H9 (cell line): ENCODE results near the gene CDH23. TPM values are rescaled to one million over a fixed set of nuclear protein-coding genes. Genes with fewer than 3 reads are reported as not detected.

Source experiments
- DNase-seq: peaks from one replicate; pipeline ENCODE4 v3.0.0-alpha.2; 2017
- H2AFZ ChIP-seq: one replicate; pipeline ENCODE4 v1.6.1; 2013; ENCODE audit warnings: mild to moderate bottlenecking, low read length, control low read depth, moderate library complexity
- H2AK5ac ChIP-seq: 2 replicates; pipeline ENCODE4 v1.6.1; 2013; ENCODE audit warnings: low read length, control low read depth, mixed read lengths; ENCODE audit not compliant: insufficient read length
- H2BK120ac ChIP-seq: one replicate; pipeline ENCODE4 v1.6.1; 2013; ENCODE audit warnings: low read depth, mild to moderate bottlenecking, low read length, control low read depth, inconsistent platforms; ENCODE audit not compliant: poor library complexity, severe bottlenecking
- H2BK12ac ChIP-seq: 2 replicates; pipeline ENCODE4 v1.6.1; 2013; ENCODE audit warnings: low read length, control low read depth, mixed read lengths, low read depth; ENCODE audit not compliant: insufficient read length
- H2BK15ac ChIP-seq: 2 replicates; pipeline ENCODE4 v1.6.1; 2013; ENCODE audit warnings: low read depth, low read length, control low read depth
- H2BK20ac ChIP-seq: one replicate; pipeline ENCODE4 v1.6.1; 2013; ENCODE audit warnings: low read depth, mild to moderate bottlenecking, low read length, control low read depth, inconsistent platforms; ENCODE audit not compliant: poor library complexity, severe bottlenecking
- H2BK5ac ChIP-seq: 2 replicates; pipeline ENCODE4 v1.6.1; 2013; ENCODE audit warnings: low read length, control low read depth, mixed read lengths; ENCODE audit not compliant: insufficient read length
- H3K14ac ChIP-seq: 2 replicates; pipeline ENCODE4 v1.6.1; 2013; ENCODE audit warnings: low read length, control low read depth; ENCODE audit not compliant: insufficient read depth
- H3K18ac ChIP-seq: 2 replicates; pipeline ENCODE4 v1.6.1; 2013; ENCODE audit warnings: low read depth, mild to moderate bottlenecking, mixed read lengths, low read length, control low read depth; ENCODE audit not compliant: insufficient read length
- H3K23ac ChIP-seq: 2 replicates; pipeline ENCODE4 v1.6.1; 2013; ENCODE audit warnings: low read length, control low read depth, mixed read lengths, low read depth; ENCODE audit not compliant: insufficient read length
- H3K23me2 ChIP-seq: 2 replicates; pipeline ENCODE4 v1.6.1; 2013; ENCODE audit warnings: low read depth, mild to moderate bottlenecking, mixed read lengths, low read length, control low read depth; ENCODE audit not compliant: insufficient read length, poor library complexity, severe bottlenecking
- H3K27ac ChIP-seq: 2 replicates; pipeline ENCODE4 v1.5.1; 2013; ENCODE audit warnings: low read length, control low read depth, mixed read lengths, low read depth; ENCODE audit not compliant: insufficient read length
- H3K27me3 ChIP-seq: 2 replicates; pipeline ENCODE4 v1.6.1; 2013; ENCODE audit warnings: low read length, control low read depth, inconsistent platforms; ENCODE audit not compliant: insufficient read depth
- H3K4ac ChIP-seq: 2 replicates; pipeline ENCODE4 v1.6.1; 2013; ENCODE audit warnings: low read depth, mild to moderate bottlenecking, control low read depth, inconsistent platforms, low read length, moderate library complexity
- H3K4me1 ChIP-seq: 2 replicates; pipeline ENCODE4 v1.6.1; 2013; ENCODE audit warnings: low read length, control low read depth, inconsistent platforms; ENCODE audit not compliant: insufficient read depth
- H3K4me2 ChIP-seq: 2 replicates; pipeline ENCODE4 v1.6.1; 2013; ENCODE audit warnings: low read length, control low read depth, mixed read lengths; ENCODE audit not compliant: insufficient read length, insufficient read depth
- H3K56ac ChIP-seq: 2 replicates; pipeline ENCODE4 v1.6.1; 2013; ENCODE audit warnings: low read depth, mild to moderate bottlenecking, mixed read lengths, low read length, control low read depth; ENCODE audit not compliant: insufficient read length
- H3K79me1 ChIP-seq: 2 replicates; pipeline ENCODE4 v1.6.1; 2013; ENCODE audit warnings: low read depth, mild to moderate bottlenecking, moderate library complexity, low read length, control low read depth, inconsistent platforms; ENCODE audit not compliant: insufficient read depth, poor library complexity, severe bottlenecking
- H3K79me2 ChIP-seq: 2 replicates; pipeline ENCODE4 v1.6.1; 2013; ENCODE audit warnings: low read length, control low read depth, inconsistent platforms; ENCODE audit not compliant: insufficient read depth
- H3K9ac ChIP-seq: 2 replicates; pipeline ENCODE4 v1.6.1; 2013; ENCODE audit warnings: low read length, control low read depth, mixed read lengths; ENCODE audit not compliant: insufficient read length; ENCODE audit errors: extremely low read depth
- H3K9me3 ChIP-seq: one replicate; pipeline ENCODE4 v1.6.1; 2013; ENCODE audit warnings: low read depth, low read length, inconsistent platforms; ENCODE audit not compliant: control insufficient read depth
- H3T11ph ChIP-seq: one replicate; pipeline ENCODE4 v1.6.1; 2013; ENCODE audit warnings: mild to moderate bottlenecking, low read length, control low read depth, inconsistent platforms
- H4K20me1 ChIP-seq: one replicate; pipeline ENCODE4 v1.6.1; 2013; ENCODE audit not compliant: control insufficient read depth, insufficient read length, insufficient read depth
- H4K5ac ChIP-seq: 2 replicates; pipeline ENCODE4 v1.6.1; 2013; ENCODE audit warnings: low read depth, mild to moderate bottlenecking, mixed read lengths, low read length, control low read depth; ENCODE audit not compliant: insufficient read length
- H4K8ac ChIP-seq: replicated peaks from 2 replicates; pipeline ENCODE4 v1.6.1; 2013; ENCODE audit warnings: low read length, control low read depth, mixed read lengths, low read depth; ENCODE audit not compliant: insufficient read length
- H4K91ac ChIP-seq: 2 replicates; pipeline ENCODE4 v1.6.1; 2013; ENCODE audit warnings: low read depth, mild to moderate bottlenecking, moderate library complexity, mixed read lengths, low read length, control low read depth; ENCODE audit not compliant: insufficient read length
- H3K27ac Mint-ChIP-seq, 3 experiments: 2 replicates in 2 of 3; 3 replicates in 1 of 3; pipeline ENCODE4 v1.8.0; 2020 to 2021; ENCODE audit warnings: mixed read lengths in 3 of 3, mild to moderate bottlenecking in 1 of 3, moderate library complexity in 1 of 3
- H3K27me3 Mint-ChIP-seq: 2 replicates; pipeline ENCODE4 v1.8.0; 2021; ENCODE audit warnings: low read depth, mild to moderate bottlenecking, moderate library complexity, mixed read lengths
- H3K36me3 Mint-ChIP-seq, 3 experiments: 2 replicates in 2 of 3; 3 replicates in 1 of 3; pipeline ENCODE4 v1.8.0; 2020 to 2021; ENCODE audit warnings: low read depth in 3 of 3, mixed read lengths in 3 of 3; ENCODE audit not compliant: insufficient read depth in 1 of 3
- H3K4me1 Mint-ChIP-seq, 2 experiments: 2 replicates each; pipeline ENCODE4 v1.8.0; 2020; ENCODE audit warnings: mixed read lengths in 2 of 2
- H3K4me3 Mint-ChIP-seq, 2 experiments: 2 replicates in 1 of 2; 3 replicates in 1 of 2; pipeline ENCODE4 v1.8.0; 2020 to 2021; ENCODE audit warnings: mild to moderate bottlenecking in 2 of 2, mixed read lengths in 2 of 2, moderate library complexity in 1 of 2
- H3K9me3 Mint-ChIP-seq, 2 experiments: 2 replicates in 1 of 2; 3 replicates in 1 of 2; pipeline ENCODE4 v1.8.0; 2020; ENCODE audit warnings: mild to moderate bottlenecking in 2 of 2, mixed read lengths in 2 of 2, moderate library complexity in 1 of 2
- CTCF ChIP-seq: fragments of 200-600 bp; sonication (generic); conservative IDR thresholded peaks from 3 replicates; pipeline ENCODE4 v1.8.0; 2021; ENCODE audit warnings: antibody characterized with exemption, mild to moderate bottlenecking
- WGBS: extraction: QIAGEN DNeasy Blood & Tissue Kit; methylation state at CpG from one replicate; pipeline ENCODE4 v1.1.7; 2013; ENCODE audit warnings: missing lambda C conversion rate, low lambda C conversion rate, mixed read lengths; ENCODE audit not compliant: insufficient read length; ENCODE audit errors: extremely low coverage; 5-methylcytosine and 5-hydroxymethylcytosine counted together
- total RNA-seq: library from RNA; stranded (reverse); gene quantifications from 2 replicates; pipeline ENCODE4 v1.2.1, GENCODE V29; 2021

Gene CDH23
- total RNA-seq, 1 experiment from 2014 or later: 2.1 TPM

DNA sequence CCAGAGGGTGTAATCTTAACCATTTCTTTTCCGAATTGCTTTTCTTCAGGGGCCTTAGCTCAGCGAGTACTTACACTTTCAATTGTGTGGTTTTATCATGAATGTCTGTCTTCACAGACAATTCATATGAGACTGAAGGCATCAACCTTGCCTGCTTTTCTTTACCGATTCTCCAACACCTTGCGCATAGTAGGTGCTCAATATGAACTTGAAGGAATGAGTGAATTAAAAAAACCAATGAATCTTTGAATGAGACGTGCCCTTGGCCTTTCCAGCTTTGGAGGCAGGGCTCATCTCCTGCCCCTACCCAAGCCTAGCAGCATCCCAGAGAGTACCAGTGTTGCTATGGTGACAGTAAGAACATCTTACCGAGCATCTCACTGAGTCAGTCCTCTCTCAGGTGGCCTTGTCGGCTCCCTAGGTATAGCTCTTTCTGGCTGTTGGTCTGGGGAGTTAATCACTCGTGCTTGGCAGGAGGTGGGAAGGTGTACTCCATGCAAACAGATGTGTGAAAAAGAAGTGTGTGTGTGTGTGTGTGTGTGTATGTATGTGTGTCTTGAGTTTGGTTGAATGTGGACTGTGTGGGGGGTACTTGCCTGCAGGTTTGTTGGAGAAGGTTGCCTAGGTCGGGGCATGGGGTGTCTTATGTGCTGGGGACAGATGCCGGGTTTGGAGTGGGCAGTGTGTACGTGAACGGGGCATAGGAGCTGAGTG is 215.1 kb downstream of the CDH23 start:
- peaks cover 4% of the 10 kb centered on the region; the same call in 1 of the 2 replicates for H3K4me1 ChIP-seq
- no peaks in the 10 kb centered on the region for H4K20me1 ChIP-seq
- H3K27me3 Mint-ChIP-seq: peaks cover 7% of the 10 kb centered on the region
- H3K56ac ChIP-seq: no peak overlapping the region
- H3K27ac ChIP-seq: no peak overlapping the region
- no peak overlapping the region for H2BK5ac ChIP-seq
- no peak overlapping the region for H2AFZ ChIP-seq
- H4K8ac ChIP-seq: no peak overlapping the region
- H3K4me1 Mint-ChIP-seq: peaks cover 40 to 47% of the 10 kb centered on the region in 2 experiments
- no peak overlapping the region for H4K5ac ChIP-seq
- H3K9me3 ChIP-seq: no peaks in the 10 kb centered on the region
- no peak for TF ChIP-seq CTCF
- H3K36me3 Mint-ChIP-seq: peaks cover 0 to 4% (median 0%) of the 10 kb centered on the region in 3 experiments; a peak in 2 of 7 replicates
- no peak overlapping the region for H4K91ac ChIP-seq
- no peak overlapping the region for H3K4me3 Mint-ChIP-seq
- no peak overlapping the region for H3K9ac ChIP-seq
- H2AK5ac ChIP-seq: no peak overlapping the region
- no peak overlapping the region for H2BK12ac ChIP-seq
- no peaks in the 10 kb centered on the region; a peak in 1 of 5 replicates for H3K9me3 Mint-ChIP-seq
- H2BK120ac ChIP-seq: no peak overlapping the region
- H3K27me3 ChIP-seq: no peaks in the 10 kb centered on the region
- no peak overlapping the region for H3K18ac ChIP-seq
- H3K23me2 ChIP-seq: no peaks in the 10 kb centered on the region
- no peak for DNase-seq
- H3K4ac ChIP-seq: no peak overlapping the region
- no peak overlapping the region for H3K4me2 ChIP-seq
- H3K27ac Mint-ChIP-seq: peak overlapping the region in 1 of 3 experiments; percentile 3; a peak in 1 of 7 replicates
- no peak overlapping the region for H3K14ac ChIP-seq
- WGBS: no CpG with 5 or more reads among the region's 12 CpGs
- H3K23ac ChIP-seq: no peak overlapping the region
- H2BK15ac ChIP-seq: no peak overlapping the region
- H3T11ph ChIP-seq: no peak overlapping the region
- H3K79me1 ChIP-seq: no peaks in the 10 kb centered on the region
- H2BK20ac ChIP-seq: no peak overlapping the region
- H3K79me2 ChIP-seq: no peaks in the 10 kb centered on the region
